GM18505 (cell line): ENCODE results near the gene SQOR.

Experiments
- ATAC-seq: cut with Tn5 transposase; IDR thresholded peaks from one replicate; pipeline ENCODE4 v1.9.1; 2021; ENCODE audit not compliant: unreplicated experiment
- POLR2A ChIP-seq: IDR thresholded peaks from 4 replicates; pipeline ENCODE4 v1.6.1; 2011; ENCODE audit warnings: borderline replicate concordance; ENCODE audit not compliant: insufficient read depth, insufficient read length; ENCODE audit errors: extremely low read depth

SQOR gene

GRCh38 chr15:45715528-45715927 is 80.7 kb downstream of the SQOR start:
- no peak for TF ChIP-seq POLR2A
- no peak for ATAC-seq

GRCh38 chr15:45719490-45719889 is 84.7 kb downstream of the SQOR start:
- no peak for ATAC-seq
- TF ChIP-seq POLR2A, result no peak

- no peak for ATAC-seq
- TF ChIP-seq POLR2A, result no peak
These were observed 85.4 kb downstream of the SQOR start for GRCh38 chr15:45720183-45720582.

GRCh38 chr15:45728641-45729040 is 93.8 kb downstream of the SQOR start:
- TF ChIP-seq POLR2A, result no peak
- ATAC-seq, result no peak

GRCh38 chr15:45729141-45729540 is 94.3 kb downstream of the SQOR start:
- no peak for ATAC-seq
- TF ChIP-seq POLR2A, result no peak

- ATAC-seq, result no peak
- no peak for TF ChIP-seq POLR2A
These were observed 96.5 kb downstream of the SQOR start for GRCh38 chr15:45731343-45731742.

- TF ChIP-seq POLR2A, result no peak
- no peak for ATAC-seq
These were observed 97.8 kb downstream of the SQOR start for GRCh38 chr15:45732662-45733061.

- TF ChIP-seq POLR2A, result no peak
- no peak for ATAC-seq
These were observed 99.5 kb downstream of the SQOR start for GRCh38 chr15:45734260-45734711.
